BE2C (cell line): ENCODE measurements around the gene ZBTB18.
"Not testable (repeated sequence)": the region's sequence is repeated elsewhere in the genome, so short reads cannot be mapped to it uniquely, and the experiment has no call there.

Source experiments
- DNase-seq: peaks from one replicate; pipeline ENCODE4 v3.0.0-alpha.2; 2020
- H3K27me3 ChIP-seq: fragments of 250-450 bp; sonication (Bioruptor Pico); 2 replicates; pipeline ENCODE4 v1.5.1; 2020; ENCODE audit warnings: mild to moderate bottlenecking
- H3K36me3 ChIP-seq: fragments of 250-450 bp; sonication (Bioruptor Pico); 2 replicates; pipeline ENCODE4 v1.5.1; 2020; ENCODE audit warnings: mild to moderate bottlenecking
- H3K4me1 ChIP-seq: fragments of 250-450 bp; sonication (Bioruptor Pico); 2 replicates; pipeline ENCODE4 v1.5.1; 2020
- H3K4me3 ChIP-seq: 2 replicates; pipeline ENCODE4 v1.5.1; 2011; ENCODE audit warnings: low read depth, low read length
- H3K9me3 ChIP-seq: fragments of 250-450 bp; sonication (Bioruptor Pico); 2 replicates; pipeline ENCODE4 v1.5.1; 2020
- TF ChIP-seq, protein P1 (sequence below): IDR thresholded peaks from 2 replicates; pipeline ENCODE4 v1.5.1; 2012; ENCODE audit warnings: mild to moderate bottlenecking, low read depth, low read length

Gene ZBTB18

DNA sequence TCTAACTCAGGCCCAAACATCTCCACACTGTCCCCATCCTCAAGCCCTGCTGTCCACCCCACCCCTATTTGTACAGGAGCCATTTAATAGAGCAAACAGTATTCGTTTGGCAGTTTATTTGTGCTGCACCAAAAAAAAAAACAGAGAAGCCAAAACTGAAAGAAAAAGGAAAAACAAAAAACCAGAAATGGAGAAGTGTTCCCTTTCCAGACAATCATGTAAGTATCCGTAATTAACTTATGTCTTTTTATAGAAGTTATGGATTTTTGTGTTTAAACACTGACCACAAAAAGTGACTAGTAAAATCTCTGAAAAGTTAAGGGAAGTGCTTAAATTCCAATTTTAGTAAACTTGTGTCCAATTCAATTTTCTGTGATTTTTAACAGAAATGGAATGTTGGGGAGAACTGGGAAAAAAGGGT lies 40.4 kb upstream of the ZBTB18 start:
- TF ChIP-seq, protein P1, sequence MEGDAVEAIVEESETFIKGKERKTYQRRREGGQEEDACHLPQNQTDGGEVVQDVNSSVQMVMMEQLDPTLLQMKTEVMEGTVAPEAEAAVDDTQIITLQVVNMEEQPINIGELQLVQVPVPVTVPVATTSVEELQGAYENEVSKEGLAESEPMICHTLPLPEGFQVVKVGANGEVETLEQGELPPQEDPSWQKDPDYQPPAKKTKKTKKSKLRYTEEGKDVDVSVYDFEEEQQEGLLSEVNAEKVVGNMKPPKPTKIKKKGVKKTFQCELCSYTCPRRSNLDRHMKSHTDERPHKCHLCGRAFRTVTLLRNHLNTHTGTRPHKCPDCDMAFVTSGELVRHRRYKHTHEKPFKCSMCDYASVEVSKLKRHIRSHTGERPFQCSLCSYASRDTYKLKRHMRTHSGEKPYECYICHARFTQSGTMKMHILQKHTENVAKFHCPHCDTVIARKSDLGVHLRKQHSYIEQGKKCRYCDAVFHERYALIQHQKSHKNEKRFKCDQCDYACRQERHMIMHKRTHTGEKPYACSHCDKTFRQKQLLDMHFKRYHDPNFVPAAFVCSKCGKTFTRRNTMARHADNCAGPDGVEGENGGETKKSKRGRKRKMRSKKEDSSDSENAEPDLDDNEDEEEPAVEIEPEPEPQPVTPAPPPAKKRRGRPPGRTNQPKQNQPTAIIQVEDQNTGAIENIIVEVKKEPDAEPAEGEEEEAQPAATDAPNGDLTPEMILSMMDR, result no peak
- H3K27me3 ChIP-seq, result no peaks in the 10 kb centered on the region
- DNase-seq, result no peak

DNA sequence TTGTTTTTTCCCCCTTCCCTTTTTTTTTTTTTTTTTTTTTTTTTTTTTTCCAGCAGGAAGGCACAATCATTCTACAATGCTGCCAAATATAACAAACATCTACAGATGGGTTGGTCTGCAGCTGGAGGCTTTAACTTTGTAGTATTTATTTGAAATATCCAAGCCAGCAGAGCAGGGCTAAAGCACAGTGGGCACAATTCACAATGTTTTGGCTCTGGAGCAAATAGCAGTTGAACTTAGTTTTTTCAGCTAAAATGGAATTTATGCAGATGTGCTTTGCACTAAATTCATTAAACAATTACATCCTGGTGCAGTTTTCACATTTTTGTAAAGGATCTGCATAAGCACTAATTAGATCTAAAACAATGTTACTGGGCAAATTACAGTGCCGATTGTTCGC lies 39.8 kb upstream of the ZBTB18 start:
- Histone ChIP-seq H3K27me3 (no peaks in the 10 kb centered on the region), H3K4me1 (peaks cover 8% of the 10 kb centered on the region), H3K4me3 (no peak overlapping the region), H3K9me3 (no peaks in the 10 kb centered on the region), H3K36me3 (no peaks in the 10 kb centered on the region)
- TF ChIP-seq, protein P1, result no peak
- DNase-seq, result no peak

More for the DNA sequence above, 40.4 kb upstream of the ZBTB18 start:
- Histone ChIP-seq H3K4me3 (no peak overlapping the region), H3K36me3 (no peaks in the 10 kb centered on the region), H3K4me1 (peaks cover 8% of the 10 kb centered on the region), H3K9me3 (no peaks in the 10 kb centered on the region)

DNA sequence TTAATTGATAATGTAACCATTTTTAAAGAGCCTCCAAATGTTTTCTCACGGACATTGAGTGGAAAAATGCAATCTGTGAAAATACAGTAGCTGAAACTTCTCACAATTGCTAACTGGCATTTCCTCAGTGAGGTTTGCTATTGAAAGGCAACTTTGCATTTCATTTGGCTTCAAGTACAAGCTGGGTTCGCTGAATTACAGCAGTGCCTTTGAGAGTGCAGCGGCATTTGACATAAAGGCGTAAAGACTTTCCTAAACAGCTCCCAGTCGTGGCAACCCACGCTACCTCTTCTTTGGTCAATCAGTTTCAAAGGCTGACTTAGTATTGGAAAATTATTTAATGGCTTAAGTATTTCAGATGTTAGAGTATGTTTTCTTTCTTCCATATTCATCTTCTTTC lies 39.3 kb upstream of the ZBTB18 start:
- no peak for DNase-seq
- Histone ChIP-seq H3K36me3 (no peaks in the 10 kb centered on the region), H3K9me3 (no peaks in the 10 kb centered on the region), H3K4me1 (peaks cover 8% of the 10 kb centered on the region), H3K4me3 (no peak overlapping the region), H3K27me3 (no peaks in the 10 kb centered on the region)
- TF ChIP-seq, protein P1, result no peak

DNA sequence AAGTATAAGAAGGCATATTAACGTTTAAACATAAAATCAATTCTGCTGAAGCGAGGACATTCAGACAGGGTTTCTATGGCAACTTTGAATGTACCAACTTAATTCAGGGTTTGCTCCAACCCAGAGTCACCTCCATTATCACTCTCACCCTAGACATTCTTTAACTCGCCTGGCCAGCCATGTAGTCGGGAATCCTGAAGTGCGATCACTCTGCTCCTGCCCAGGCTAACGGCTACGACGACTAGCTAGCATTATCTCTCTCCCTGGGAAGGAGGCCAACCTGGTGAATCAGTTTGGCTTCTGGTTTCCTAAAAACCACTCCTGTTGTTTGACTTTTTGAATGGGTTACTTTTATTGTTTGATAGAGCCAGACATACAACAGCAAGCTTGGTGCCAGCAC lies 38.9 kb upstream of the ZBTB18 start:
- Histone ChIP-seq H3K4me3 (no peak overlapping the region), H3K4me1 (peaks cover 8% of the 10 kb centered on the region), H3K9me3 (no peaks in the 10 kb centered on the region), H3K36me3 (no peaks in the 10 kb centered on the region), H3K27me3 (no peaks in the 10 kb centered on the region)
- peak; percentile 27 for DNase-seq
- TF ChIP-seq, protein P1, result no peak

DNA sequence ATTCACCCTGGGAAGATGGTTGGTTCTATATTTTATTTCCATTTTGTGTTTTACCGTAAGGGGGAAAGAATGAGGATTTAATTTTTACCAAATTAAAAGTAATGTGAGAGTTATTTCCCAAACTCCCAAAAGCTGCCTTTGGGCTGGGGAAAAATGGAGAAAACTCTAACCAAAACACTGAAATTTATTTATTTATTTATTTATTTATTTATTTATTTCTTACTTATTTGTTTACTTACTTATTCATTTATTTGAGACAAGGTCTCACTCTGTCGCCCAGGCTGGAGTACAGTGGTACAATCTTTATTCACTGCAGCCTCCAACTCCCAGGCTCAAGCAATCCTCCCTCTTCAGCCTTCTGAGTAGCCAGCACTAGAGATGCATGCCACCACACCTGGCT lies 38.0 kb upstream of the ZBTB18 start:
- no peaks in the 10 kb centered on the region for H3K9me3 ChIP-seq
- H3K27me3 ChIP-seq, result no peaks in the 10 kb centered on the region
- no peak overlapping the region for H3K4me3 ChIP-seq
- no peaks in the 10 kb centered on the region for H3K36me3 ChIP-seq
- TF ChIP-seq, protein P1, result no peak
- peaks cover 8% of the 10 kb centered on the region for H3K4me1 ChIP-seq
- no peak for DNase-seq

DNA sequence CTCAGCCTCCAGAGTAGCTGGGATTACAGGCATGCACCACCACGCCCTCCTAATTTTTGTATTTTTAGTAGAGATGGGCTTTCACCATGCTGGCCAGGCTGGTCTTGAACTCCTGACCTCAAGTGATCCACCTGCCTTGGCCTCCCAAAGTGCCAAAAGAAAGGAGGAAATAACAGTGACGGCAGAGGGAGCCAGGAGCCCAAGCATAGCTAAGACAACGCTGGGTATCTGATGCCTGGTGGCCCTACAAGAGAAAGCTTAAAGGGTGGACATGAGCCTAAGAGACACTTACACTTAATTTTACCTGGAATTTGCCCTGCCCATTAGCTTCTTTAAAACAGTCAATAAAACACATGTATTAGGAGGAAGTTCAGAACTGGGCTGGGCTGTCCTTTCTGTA lies 36.2 kb upstream of the ZBTB18 start:
- not testable (repeated sequence) for H3K9me3 ChIP-seq, H3K36me3 ChIP-seq, H3K4me1 ChIP-seq, H3K4me3 ChIP-seq, DNase-seq, H3K27me3 ChIP-seq

DNA sequence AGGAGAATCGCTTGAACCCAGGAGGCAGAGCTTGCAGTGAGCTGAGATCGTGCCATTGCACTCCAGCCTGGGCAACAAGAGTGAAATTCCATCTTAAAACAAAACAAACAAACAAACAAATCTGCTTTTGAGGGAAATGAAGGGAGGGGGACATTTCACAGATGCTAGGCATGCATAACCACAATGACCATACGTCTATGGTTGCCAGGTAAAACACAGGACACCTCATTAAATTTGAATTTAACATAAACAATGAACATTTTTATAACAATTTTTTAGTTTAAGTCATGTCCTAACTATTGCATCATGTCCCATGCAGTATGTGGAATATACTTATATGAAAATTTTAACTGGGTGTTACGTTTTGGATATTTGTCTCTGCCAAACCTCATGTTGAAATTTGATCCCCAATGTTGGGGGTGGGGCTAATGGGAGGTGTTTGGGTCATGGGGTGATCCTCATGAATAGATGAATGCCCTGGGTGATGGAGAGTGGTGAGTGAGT lies 31.0 kb upstream of the ZBTB18 start:
- no peaks in the 10 kb centered on the region for H3K27me3 ChIP-seq
- TF ChIP-seq, protein P1, result no peak
- no peaks in the 10 kb centered on the region for H3K9me3 ChIP-seq
- H3K4me3 ChIP-seq, result no peak overlapping the region
- DNase-seq, result no peak
- no peaks in the 10 kb centered on the region for H3K4me1 ChIP-seq
- no peaks in the 10 kb centered on the region for H3K36me3 ChIP-seq
